Measurements from ENCODE around the gene BSCL2. TPM values are rescaled to one million over a fixed set of nuclear protein-coding genes. Genes with fewer than 3 reads are reported as not detected.
A peak's percentile ranks its signal among the peaks of the same experiment; 100 is the strongest.

Gene BSCL2
- total RNA-seq, 2 donors from 2014 or later = 148 to 187 TPM

GRCh38 chr11:62708793-62709192 lies 1.6 kb upstream of the BSCL2 start:
- TF ChIP-seq CTCF (IDR thresholded peaks at IDR 0.05) = no peak
- no peak for TF ChIP-seq POLR2AphosphoS5 (IDR thresholded peaks at IDR 0.05)
- no peak for TF ChIP-seq POLR2A (IDR thresholded peaks at IDR 0.05)
- WGBS = 3% methylated on average over 7 of the region's 7 CpGs
- Histone ChIP-seq H3K4me1 (replicated peaks) (peaks cover 14% of the 10 kb centered on the region), H3K9me3 (no peaks in the 10 kb centered on the region), H3K36me3 (peaks cover 0 to 2% of the 10 kb centered on the region in 2 donors), H3K4me3 (peak overlapping the region; percentile 35 to 50), H3K27me3 (replicated peaks; ENCODE audit: insufficient read depth) (no peaks in the 10 kb centered on the region), H3K27ac (peak overlapping the region; percentile 94 to 96)
- intact Hi-C loops (cut with DNase I) = loop anchor here (5.0 kb wide), 1 partner anchor 106 kb away; the partner anchor contains the start of gene MTA2
- peak; percentile 19 for DNase-seq (ENCODE audit: low spot score)

- H3K36me3 ChIP-seq = no peaks in the 10 kb centered on the region
- intact Hi-C loops (cut with DNase I) = loop anchor here (5.0 kb wide), 1 partner anchor 106 kb away; the partner anchor contains the start of gene MTA2
- DNase-seq (ENCODE audit: low spot score) = no peak
- peak overlapping the region; percentile 94 to 96 for H3K27ac ChIP-seq
- H3K27me3 ChIP-seq (replicated peaks; ENCODE audit: insufficient read depth) = no peaks in the 10 kb centered on the region
- TF ChIP-seq POLR2A (IDR thresholded peaks at IDR 0.05) = no peak
- TF ChIP-seq CTCF (IDR thresholded peaks at IDR 0.05) = no peak
- TF ChIP-seq POLR2AphosphoS5 (IDR thresholded peaks at IDR 0.05) = no peak
- peaks cover 14% of the 10 kb centered on the region for H3K4me1 ChIP-seq (replicated peaks)
- WGBS = 47% methylated on average over 5 of the region's 5 CpGs
- H3K9me3 ChIP-seq = no peaks in the 10 kb centered on the region
- H3K4me3 ChIP-seq = peak overlapping the region; percentile 35 to 50
These were observed 1.2 kb upstream of the BSCL2 start for GRCh38 chr11:62708392-62708791.

GRCh38 chr11:62706850-62707247 lies 375 bp downstream of the BSCL2 start:
- Histone ChIP-seq H3K4me3 (no peak overlapping the region), H3K4me1 (replicated peaks) (peaks cover 14% of the 10 kb centered on the region), H3K27me3 (replicated peaks; ENCODE audit: insufficient read depth) (no peaks in the 10 kb centered on the region), H3K36me3 (no peaks in the 10 kb centered on the region), H3K9me3 (no peaks in the 10 kb centered on the region), H3K27ac (peak overlapping the region; percentile 77 to 81)
- WGBS = 83% methylated on average over 8 of the region's 8 CpGs
- intact Hi-C loops (cut with DNase I) = loop anchor here (5.0 kb wide), 1 partner anchor 105 kb away; the partner anchor contains the start of gene MTA2
- no peak for TF ChIP-seq POLR2AphosphoS5 (IDR thresholded peaks at IDR 0.05)
- no peak for TF ChIP-seq CTCF (IDR thresholded peaks at IDR 0.05)
- no peak for TF ChIP-seq POLR2A (IDR thresholded peaks at IDR 0.05)
- no peak for DNase-seq (ENCODE audit: low spot score)

- peak overlapping the region; percentile 77 to 81 for H3K27ac ChIP-seq
- intact Hi-C loops (cut with DNase I) = loop anchor here (5.0 kb wide), 1 partner anchor 104 kb away; the partner anchor contains the start of gene MTA2
- H3K9me3 ChIP-seq = no peaks in the 10 kb centered on the region
- TF ChIP-seq POLR2A (IDR thresholded peaks at IDR 0.05) = peak; percentile 60
- TF ChIP-seq CTCF (IDR thresholded peaks at IDR 0.05) = no peak
- peak; percentile 91 for TF ChIP-seq POLR2AphosphoS5 (IDR thresholded peaks at IDR 0.05)
- no peaks in the 10 kb centered on the region for H3K36me3 ChIP-seq
- H3K27me3 ChIP-seq (replicated peaks; ENCODE audit: insufficient read depth) = no peaks in the 10 kb centered on the region
- WGBS = 3% methylated on average over 72 of the region's 73 CpGs
- H3K4me1 ChIP-seq (replicated peaks) = peaks cover 14% of the 10 kb centered on the region
- H3K4me3 ChIP-seq = peak overlapping the region; percentile 65 to 68
- DNase-seq (ENCODE audit: low spot score) = peak; percentile 95
These were observed 1.1 kb downstream of the BSCL2 start for GRCh38 chr11:62705880-62706849.

Measured in prostate gland (tissue), 2 donors.